HG03460 (cell line): ENCODE data around the gene PTPRM.

Experiments used
- ATAC-seq: cut with Tn5 transposase; IDR thresholded peaks from one replicate; pipeline ENCODE4 v1.9.1; 2021; ENCODE audit not compliant: unreplicated experiment

PTPRM gene

DNA sequence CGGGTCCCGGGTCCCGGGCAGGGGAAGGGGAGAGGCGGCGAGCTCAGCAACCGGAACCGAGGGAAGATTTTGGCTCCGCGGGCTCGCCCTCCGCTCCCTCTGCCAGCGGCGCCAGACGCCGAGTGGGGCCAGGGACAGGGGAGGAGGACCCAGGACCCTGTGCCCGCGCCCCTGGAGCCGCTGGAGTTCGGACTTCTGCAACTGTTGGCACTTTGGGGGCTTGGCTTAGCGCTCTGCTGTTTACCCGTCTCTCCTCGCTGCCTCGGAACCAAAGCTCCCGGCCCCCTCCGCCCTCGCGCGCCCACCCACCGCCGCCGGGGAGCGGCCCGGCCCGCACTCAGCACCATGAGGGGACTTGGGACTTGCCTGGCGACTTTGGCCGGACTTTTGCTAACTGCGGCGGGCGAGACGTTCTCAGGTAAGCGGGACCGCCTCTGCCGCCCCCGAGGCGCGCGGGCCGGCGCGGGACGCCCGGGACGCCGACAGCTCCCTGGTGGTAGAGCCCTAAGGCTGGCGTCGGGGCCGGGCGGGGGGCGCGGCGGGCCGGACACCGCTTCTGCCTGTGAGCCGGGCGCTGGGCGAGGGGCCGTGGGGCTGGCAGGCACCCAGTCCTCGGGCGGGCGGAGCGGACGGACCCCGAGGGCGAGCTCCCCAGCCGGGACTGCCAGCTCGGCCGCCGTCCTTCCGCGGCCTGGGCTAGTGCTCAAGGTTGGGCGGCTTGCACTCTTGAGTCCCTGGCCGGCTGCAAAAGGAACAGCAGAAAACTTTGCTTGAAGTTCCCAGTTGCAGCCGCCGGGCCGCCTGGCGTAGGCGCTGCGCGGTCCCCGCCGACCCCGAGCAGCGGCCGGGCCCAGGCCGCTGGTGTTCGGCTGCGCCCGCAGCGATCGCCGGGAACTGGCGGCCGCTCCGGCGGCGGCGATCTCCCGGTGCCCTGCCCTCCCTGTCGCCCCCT is 634 bp downstream of the PTPRM start:
- ATAC-seq, result no peak

- ATAC-seq, result no peak
Observed at GRCh38 chr18:7568426-7568825, 1.3 kb downstream of the PTPRM start.

DNA sequence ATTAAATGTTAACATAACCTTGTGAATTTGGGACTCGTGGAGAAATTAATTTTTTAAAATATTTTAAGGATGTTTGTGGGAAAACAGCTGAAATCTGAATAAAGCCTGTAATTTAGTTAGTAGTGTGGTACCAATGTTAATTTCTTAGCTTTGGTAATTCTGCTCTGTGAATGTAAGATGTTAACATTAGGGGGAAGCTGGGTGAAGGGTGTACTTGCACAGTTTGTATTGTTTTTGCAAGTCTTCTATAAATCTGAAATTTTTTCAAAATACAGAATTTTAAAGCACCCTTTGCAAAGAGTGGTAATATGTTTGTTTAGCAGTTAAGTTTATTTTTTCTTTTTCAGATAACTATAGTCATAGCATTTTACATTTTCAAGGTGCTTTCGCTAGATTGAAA is 4.5 kb downstream of the PTPRM start:
- ATAC-seq, result no peak

- no peak for ATAC-seq
Observed at GRCh38 chr18:7572822-7573221, 5.7 kb downstream of the PTPRM start.

DNA sequence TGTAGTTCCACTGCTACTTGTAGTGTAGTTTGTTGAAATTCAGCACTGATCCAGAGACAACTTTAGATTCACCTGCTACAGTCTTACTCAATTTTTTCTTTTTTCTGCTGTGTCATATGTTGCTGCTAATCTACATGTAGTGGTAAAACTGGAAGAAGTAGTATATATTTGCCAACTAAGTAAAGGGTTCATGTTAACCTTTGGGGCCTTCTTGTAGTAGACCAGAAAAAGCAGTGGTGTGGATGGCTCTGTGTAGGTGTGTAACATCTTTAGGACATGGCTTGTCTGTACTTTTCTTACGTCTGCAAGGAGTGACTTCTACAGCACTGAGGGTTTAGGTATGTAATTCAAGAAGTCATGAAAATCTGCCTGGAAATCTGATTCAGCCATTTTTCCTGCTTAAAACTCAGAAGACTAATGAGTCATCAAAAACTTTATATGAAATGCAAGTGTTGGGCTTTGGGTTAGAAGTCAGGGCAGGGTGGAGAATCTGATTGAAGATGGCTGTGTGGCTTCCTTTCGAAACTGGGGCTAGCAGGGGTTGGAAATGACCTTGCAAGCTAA is 8.4 kb downstream of the PTPRM start:
- no peak for ATAC-seq

DNA sequence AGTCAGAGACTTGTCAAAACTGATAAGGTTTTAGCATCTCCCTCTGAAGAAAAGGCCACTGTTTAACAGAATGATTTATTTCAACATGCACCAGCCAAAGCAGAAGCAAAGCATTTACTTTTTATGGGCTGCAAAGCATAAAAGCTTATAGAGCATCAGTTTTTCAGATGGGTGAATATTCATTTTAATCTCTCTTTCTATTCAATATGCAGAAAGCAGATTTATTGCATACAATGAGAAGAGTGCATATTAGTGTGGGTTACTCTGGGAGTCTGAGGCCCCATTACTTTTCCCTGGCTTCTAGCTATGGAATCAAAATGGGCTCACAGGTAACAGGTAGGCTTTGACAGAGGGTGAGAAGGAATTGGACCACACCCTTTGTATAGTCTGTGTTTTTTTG is 9.0 kb downstream of the PTPRM start:
- no peak for ATAC-seq

DNA sequence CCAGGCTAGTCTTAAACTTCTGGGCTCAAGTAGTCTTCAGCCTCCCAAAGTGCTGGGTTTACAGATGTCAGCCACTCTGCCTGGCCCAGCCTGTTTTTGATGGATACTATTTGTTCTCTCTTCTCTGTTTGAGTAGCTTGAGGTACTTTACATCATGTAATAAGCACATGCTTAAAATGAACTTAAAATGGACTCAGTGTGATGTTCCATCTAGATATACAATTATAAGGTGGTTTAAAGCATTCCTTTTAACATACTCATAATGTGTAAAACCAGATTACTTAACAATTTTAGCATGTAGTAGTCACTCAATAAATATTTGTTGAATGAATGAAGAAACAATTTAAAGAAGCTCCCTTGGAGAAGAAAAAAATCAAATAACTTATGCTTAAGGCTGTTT is 9.6 kb downstream of the PTPRM start:
- no peak for ATAC-seq

DNA sequence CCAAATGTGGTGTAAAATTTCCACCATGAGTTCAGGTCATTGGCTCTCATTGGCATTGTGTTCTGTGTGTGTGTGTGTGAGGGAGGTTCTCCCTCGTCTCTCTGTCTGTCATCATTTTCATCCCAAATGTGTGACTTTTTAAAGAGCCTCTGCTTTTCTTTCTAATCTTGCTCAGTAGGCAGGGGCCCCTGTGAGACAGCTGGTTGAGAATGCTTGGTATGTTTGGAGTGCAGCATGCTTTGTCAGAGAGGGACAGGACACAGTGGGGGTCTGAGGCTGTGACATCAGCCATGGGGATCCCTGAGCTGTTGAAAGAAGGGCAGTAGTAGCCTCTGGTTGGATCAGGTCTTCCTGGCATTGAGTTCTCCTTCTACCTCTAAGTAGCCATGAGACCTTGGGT is 10.6 kb downstream of the PTPRM start:
- no peak for ATAC-seq

- no peak for ATAC-seq
Observed at GRCh38 chr18:7579176-7579917, 12.2 kb downstream of the PTPRM start.

- ATAC-seq, result no peak
Observed at GRCh38 chr18:7579918-7580542, 12.9 kb downstream of the PTPRM start.

- ATAC-seq, result no peak
Observed at GRCh38 chr18:7584646-7585275, 17.6 kb downstream of the PTPRM start.

DNA sequence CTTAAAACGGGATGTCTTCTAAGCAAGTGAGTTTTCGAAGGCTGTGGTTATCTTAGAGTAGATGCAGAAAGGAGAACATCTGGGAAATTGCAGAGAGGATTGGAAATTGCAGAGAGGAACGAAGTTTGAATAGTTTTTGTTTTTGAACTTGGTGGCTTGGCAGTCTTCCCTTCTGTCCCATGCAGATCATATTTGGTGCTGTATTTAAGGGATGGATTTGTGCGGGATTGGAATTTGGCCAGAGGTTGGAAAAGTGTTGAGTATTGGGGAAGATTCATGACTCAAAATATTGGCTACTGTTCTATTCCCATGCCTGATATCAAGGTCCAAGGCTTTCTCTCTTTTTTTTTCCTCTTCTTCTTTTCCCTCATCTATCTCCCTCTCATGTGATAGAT is 18.2 kb downstream of the PTPRM start:
- ATAC-seq, result no peak

DNA sequence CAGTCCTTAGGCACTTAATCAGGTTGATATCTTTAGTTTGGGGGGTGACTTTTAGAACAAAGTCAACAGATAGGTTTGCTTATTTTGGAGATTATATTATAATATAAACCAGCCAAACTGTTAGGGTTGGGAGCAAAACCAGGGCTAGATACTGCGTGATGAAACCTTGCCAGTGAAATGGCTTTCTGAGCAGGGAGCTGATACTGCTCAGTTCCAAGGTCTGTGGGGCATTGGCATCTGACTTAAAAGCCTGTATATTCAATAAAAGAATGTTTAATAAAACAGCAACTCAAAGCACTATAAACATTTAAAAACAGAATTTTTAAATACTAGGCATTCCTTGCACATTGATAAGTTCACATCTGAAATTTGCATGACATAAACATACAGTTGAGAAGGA is 19.3 kb downstream of the PTPRM start:
- ATAC-seq, result no peak

GRCh38 chr18:7590826-7591560 is 23.9 kb downstream of the PTPRM start:
- no peak for ATAC-seq

DNA sequence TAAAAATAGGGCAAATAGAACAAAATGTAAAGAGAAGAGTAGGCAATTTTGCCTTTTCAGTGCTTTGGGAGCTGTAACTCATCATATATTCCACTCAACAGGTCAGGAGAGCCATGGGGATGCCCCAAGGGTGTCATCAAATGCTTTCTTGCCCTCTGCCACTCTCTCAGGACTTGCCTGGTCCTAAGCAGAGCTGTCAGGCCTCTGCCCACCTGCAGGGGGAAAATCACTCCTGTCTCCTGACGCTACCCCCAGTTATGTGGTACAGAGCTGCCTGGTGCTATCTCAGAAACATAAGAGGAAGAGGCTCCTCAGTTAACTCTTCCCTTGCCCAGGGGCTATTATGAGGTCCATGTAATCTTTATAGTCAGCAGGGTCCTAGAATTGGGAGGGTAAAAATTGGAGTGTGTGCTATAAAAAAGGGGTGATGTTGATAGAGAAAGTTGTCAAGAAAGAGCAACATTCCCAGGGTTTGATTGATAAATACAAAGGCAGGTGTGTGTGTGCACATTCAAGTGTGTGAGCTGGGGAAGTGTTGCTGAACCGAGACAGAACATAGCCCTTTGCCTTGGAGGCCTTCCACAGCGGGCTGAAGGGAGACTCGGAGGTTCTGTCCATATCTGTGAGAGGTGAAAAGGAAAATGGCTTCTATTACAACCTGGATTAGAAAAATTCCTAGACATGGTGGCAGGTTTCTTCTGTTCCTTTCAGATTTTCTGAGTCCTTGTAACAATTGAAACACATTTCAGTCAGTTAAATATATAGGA is 25.4 kb downstream of the PTPRM start:
- ATAC-seq, result no peak

DNA sequence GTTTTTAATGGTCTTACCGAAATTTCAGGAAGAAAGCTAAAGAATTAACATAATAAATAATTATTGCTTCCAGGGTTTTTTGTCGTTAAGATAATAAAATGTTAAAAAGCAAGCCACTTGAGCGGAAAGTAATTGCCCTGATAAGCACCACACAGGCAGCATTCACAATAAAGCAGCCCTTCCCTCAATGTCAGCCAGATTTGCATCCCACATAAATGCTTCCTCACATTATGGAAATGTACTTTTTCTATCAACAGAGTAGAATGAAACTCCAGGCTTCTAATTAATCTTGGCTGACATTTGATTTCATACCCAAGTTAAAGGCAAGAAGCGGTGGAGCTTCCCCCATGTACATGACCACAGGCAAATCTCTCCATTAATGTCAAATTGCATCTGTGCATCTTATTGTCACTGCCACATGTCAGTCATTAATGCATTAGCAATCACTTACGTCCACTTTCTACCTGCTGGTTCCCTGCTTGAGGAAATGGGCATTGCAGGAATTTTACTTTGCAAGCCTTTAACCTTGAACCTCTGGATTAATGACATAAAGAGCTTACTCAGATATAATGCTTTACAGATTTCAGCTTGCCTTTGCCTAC is 26.2 kb downstream of the PTPRM start:
- no peak for ATAC-seq

DNA sequence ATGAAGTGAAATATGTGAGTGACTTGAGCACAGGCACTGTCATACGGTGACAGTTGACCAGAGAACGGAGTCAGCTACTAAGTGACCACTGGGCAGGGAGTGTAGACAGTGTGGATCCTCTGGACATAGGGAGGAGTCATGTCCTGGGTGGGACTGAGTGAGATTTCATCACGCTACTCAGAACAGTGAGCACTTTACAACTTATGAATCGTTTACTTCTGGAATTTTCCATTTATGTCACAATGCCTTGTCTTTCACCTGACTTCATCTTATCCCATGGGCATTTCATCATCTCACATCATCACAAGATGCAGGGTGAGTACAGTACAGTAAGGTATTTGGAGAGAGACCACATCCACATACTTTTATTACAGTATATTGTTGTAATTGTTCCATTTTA is 29.0 kb downstream of the PTPRM start:
- ATAC-seq, result no peak

GRCh38 chr18:7597500-7597899 is 30.4 kb downstream of the PTPRM start:
- no peak for ATAC-seq
